Parathyroid adenoma (tissue), 2 donors: Measurements from ENCODE around the gene ATG2A.

Experiments
- H2AFZ ChIP-seq: fragments of 300-600 bp; sonication (generic); one replicate; pipeline ENCODE4 v1.7.0; 2017; ENCODE audit warnings: antibody characterized with exemption, mild to moderate bottlenecking
- H3K27ac ChIP-seq: fragments of 300-600 bp; sonication (generic); one replicate; pipeline ENCODE4 v1.7.0; 2017
- H3K27me3 ChIP-seq: fragments of 300-600 bp; sonication (generic); one replicate; pipeline ENCODE4 v1.7.0; 2017; ENCODE audit warnings: low read length; ENCODE audit not compliant: control insufficient read depth, insufficient read depth
- H3K36me3 ChIP-seq: fragments of 300-600 bp; sonication (generic); one replicate; pipeline ENCODE4 v1.7.0; 2017; ENCODE audit warnings: low read length; ENCODE audit not compliant: control insufficient read depth, insufficient read depth
- H3K4me1 ChIP-seq: fragments of 300-600 bp; sonication (generic); one replicate; pipeline ENCODE4 v1.7.0; 2017; ENCODE audit warnings: control low read depth
- H3K4me2 ChIP-seq: fragments of 300-600 bp; sonication (generic); one replicate; pipeline ENCODE4 v1.7.0; 2017; ENCODE audit warnings: low read length
- H3K4me3 ChIP-seq: fragments of 300-600 bp; sonication (generic); one replicate; pipeline ENCODE4 v1.7.0; 2017; ENCODE audit warnings: low read depth, low read length
- H3K79me2 ChIP-seq: fragments of 300-600 bp; sonication (generic); one replicate; pipeline ENCODE4 v1.7.0; 2017; ENCODE audit warnings: control low read depth
- H3K9ac ChIP-seq: fragments of 300-600 bp; sonication (generic); one replicate; pipeline ENCODE4 v1.7.0; 2017; ENCODE audit warnings: mild to moderate bottlenecking
- H3K9me3 ChIP-seq: fragments of 300-600 bp; sonication (generic); one replicate; pipeline ENCODE4 v1.7.0; 2017; ENCODE audit warnings: low read length; ENCODE audit not compliant: control insufficient read depth
- CTCF ChIP-seq: fragments of 300-600 bp; sonication (generic); IDR thresholded peaks from one replicate; pipeline ENCODE4 v1.7.0; 2017; ENCODE audit warnings: antibody characterized with exemption, mild to moderate bottlenecking
- donor health status: primary hyperparathyroidism.

The ATG2A gene

GRCh38 chr11:64911689-64912088, 5.3 kb downstream of the ATG2A start:
- no peaks in the 10 kb centered on the region for H3K4me1 ChIP-seq
- H3K27me3 ChIP-seq: no peaks in the 10 kb centered on the region
- no peak for TF ChIP-seq CTCF
- H3K9me3 ChIP-seq: no peaks in the 10 kb centered on the region
- no peak overlapping the region for H3K4me3 ChIP-seq
- H3K79me2 ChIP-seq: no peaks in the 10 kb centered on the region
- H3K9ac ChIP-seq: no peak overlapping the region
- H2AFZ ChIP-seq: no peak overlapping the region
- no peaks in the 10 kb centered on the region for H3K36me3 ChIP-seq
- H3K27ac ChIP-seq: no peak overlapping the region
- H3K4me2 ChIP-seq: no peak overlapping the region

- H3K79me2 ChIP-seq: no peaks in the 10 kb centered on the region
- H3K4me2 ChIP-seq: no peak overlapping the region
- no peaks in the 10 kb centered on the region for H3K36me3 ChIP-seq
- no peaks in the 10 kb centered on the region for H3K27me3 ChIP-seq
- H3K9ac ChIP-seq: no peak overlapping the region
- no peak overlapping the region for H2AFZ ChIP-seq
- no peaks in the 10 kb centered on the region for H3K4me1 ChIP-seq
- no peaks in the 10 kb centered on the region for H3K9me3 ChIP-seq
- no peak for TF ChIP-seq CTCF
- no peak overlapping the region for H3K4me3 ChIP-seq
- H3K27ac ChIP-seq: no peak overlapping the region
Measured at GRCh38 chr11:64911142-64911541, 5.9 kb downstream of the ATG2A start.

- Histone ChIP-seq H3K9ac (no peak overlapping the region), H3K4me2 (no peak overlapping the region), H3K79me2 (no peaks in the 10 kb centered on the region), H3K36me3 (no peaks in the 10 kb centered on the region), H3K4me3 (no peak overlapping the region), H2AFZ (no peak overlapping the region), H3K4me1 (no peaks in the 10 kb centered on the region), H3K9me3 (no peaks in the 10 kb centered on the region), H3K27me3 (no peaks in the 10 kb centered on the region), H3K27ac (no peak overlapping the region)
- TF ChIP-seq CTCF: no peak
Measured at GRCh38 chr11:64910451-64911093, 6.4 kb downstream of the ATG2A start.

GRCh38 chr11:64909653-64910343, 7.2 kb downstream of the ATG2A start:
- H3K4me1 ChIP-seq: no peaks in the 10 kb centered on the region
- H3K4me3 ChIP-seq: no peak overlapping the region
- H3K4me2 ChIP-seq: no peak overlapping the region
- no peaks in the 10 kb centered on the region for H3K27me3 ChIP-seq
- no peak overlapping the region for H3K9ac ChIP-seq
- TF ChIP-seq CTCF: no peak
- no peak overlapping the region for H3K27ac ChIP-seq
- H2AFZ ChIP-seq: no peak overlapping the region
- no peaks in the 10 kb centered on the region for H3K36me3 ChIP-seq
- H3K79me2 ChIP-seq: no peaks in the 10 kb centered on the region
- H3K9me3 ChIP-seq: no peaks in the 10 kb centered on the region

DNA sequence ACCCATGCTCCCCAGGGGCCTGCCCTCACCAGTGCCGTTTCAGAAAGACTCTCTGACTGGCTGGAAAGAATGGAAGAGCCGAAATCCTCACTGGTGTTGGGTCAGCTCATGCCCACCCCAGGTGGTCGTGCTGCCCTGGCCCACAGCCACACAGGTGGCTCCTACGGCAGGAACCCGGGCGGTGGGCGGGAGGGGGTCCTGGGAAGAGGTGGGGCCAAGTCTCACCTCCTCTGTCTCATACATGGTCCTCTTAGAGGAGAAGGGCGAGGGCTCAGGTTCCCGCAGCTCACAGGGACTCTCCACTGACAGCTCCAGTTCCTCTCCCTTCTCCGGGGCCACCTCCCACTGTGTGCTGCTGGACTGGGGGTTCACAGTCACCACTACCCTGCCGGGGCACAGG, 8.2 kb downstream of the ATG2A start:
- H3K79me2 ChIP-seq: no peaks in the 10 kb centered on the region
- no peak overlapping the region for H3K4me3 ChIP-seq
- H3K9me3 ChIP-seq: no peaks in the 10 kb centered on the region
- H3K4me2 ChIP-seq: no peak overlapping the region
- H3K9ac ChIP-seq: no peak overlapping the region
- no peak for TF ChIP-seq CTCF
- H3K36me3 ChIP-seq: no peaks in the 10 kb centered on the region
- H2AFZ ChIP-seq: no peak overlapping the region
- H3K4me1 ChIP-seq: no peaks in the 10 kb centered on the region
- H3K27ac ChIP-seq: no peak overlapping the region
- H3K27me3 ChIP-seq: no peaks in the 10 kb centered on the region
